Left renal pelvis (tissue), 4 donors: ENCODE results near the gene IRF8. TPM values are rescaled to one million over a fixed set of nuclear protein-coding genes. Genes with fewer than 3 reads are reported as not detected.
"Not testable (repeated sequence)": the region's sequence is repeated elsewhere in the genome, so short reads cannot be mapped to it uniquely, and the experiment has no call there.

ENCODE experiments used
- DNase-seq, 4 donors: peaks; one replicate each; pipeline ENCODE4 v3.0.0-alpha.2; 2013; ENCODE audit warnings: low read depth in 4 of 4, low spot score in 3 of 4
- polyA plus RNA-seq, 4 donors: library from polyadenylated mRNA; unstranded; fragments of 120-200 nt; gene quantifications; one replicate each; pipeline ENCODE4 v1.2.1, GENCODE V29; 2013; ENCODE audit not compliant: insufficient read length in 4 of 4

IRF8 gene
- polyA plus RNA-seq, 4 donors, result 4.0 to 9.1 (median 5.7) TPM

GRCh38 chr16:85929259-85929721 is 30.3 kb downstream of the IRF8 start:
- DNase-seq, result no peak

GRCh38 chr16:85930301-85930700 is 31.3 kb downstream of the IRF8 start:
- DNase-seq, result no peak

- no peak for DNase-seq
Observed at GRCh38 chr16:85931596-85932402, 32.8 kb downstream of the IRF8 start.

- no peak for DNase-seq
Observed at GRCh38 chr16:85934210-85934609, 35.2 kb downstream of the IRF8 start.

GRCh38 chr16:85935391-85935973 is 36.5 kb downstream of the IRF8 start:
- DNase-seq, result no peak

GRCh38 chr16:85935974-85936760 is 37.2 kb downstream of the IRF8 start:
- no peak for DNase-seq

- no peak for DNase-seq
Observed at GRCh38 chr16:85936816-85937215, 37.9 kb downstream of the IRF8 start.

GRCh38 chr16:85940214-85940613 is 41.3 kb downstream of the IRF8 start:
- no peak for DNase-seq

GRCh38 chr16:85941863-85942644 is 43.1 kb downstream of the IRF8 start:
- no peak for DNase-seq

- DNase-seq, result not testable (repeated sequence)
Observed at GRCh38 chr16:85942659-85943058, 43.7 kb downstream of the IRF8 start.

- no peak for DNase-seq
Observed at GRCh38 chr16:85943711-85944110, 44.7 kb downstream of the IRF8 start.

- DNase-seq, result no peak
Observed at GRCh38 chr16:85944572-85945423, 45.8 kb downstream of the IRF8 start.

GRCh38 chr16:85945424-85945751 is 46.4 kb downstream of the IRF8 start:
- no peak for DNase-seq

- DNase-seq, result no peak
Observed at GRCh38 chr16:85946541-85947124, 47.7 kb downstream of the IRF8 start.

- no peak for DNase-seq
Observed at GRCh38 chr16:85947230-85948137, 48.5 kb downstream of the IRF8 start.

- no peak for DNase-seq
Observed at GRCh38 chr16:85948138-85948509, 49.2 kb downstream of the IRF8 start.

- DNase-seq, result no peak
Observed at GRCh38 chr16:85948616-85949265, 49.8 kb downstream of the IRF8 start.
